Fibroblast of upper back skin (primary cell): ENCODE results near the gene DNAJC5.
"Not testable (repeated sequence)": the region's sequence is repeated elsewhere in the genome, so short reads cannot be mapped to it uniquely, and the experiment has no call there.

Experiments used
- DNase-seq: peaks from one replicate; pipeline ENCODE4 v3.0.0-alpha.2; 2013

The DNAJC5 gene

GRCh38 chr20:63915471-63915870 lies 20.5 kb downstream of the DNAJC5 start:
- no peak for DNase-seq

GRCh38 chr20:63916371-63916939 lies 21.5 kb downstream of the DNAJC5 start:
- peak; percentile 19 for DNase-seq

DNA sequence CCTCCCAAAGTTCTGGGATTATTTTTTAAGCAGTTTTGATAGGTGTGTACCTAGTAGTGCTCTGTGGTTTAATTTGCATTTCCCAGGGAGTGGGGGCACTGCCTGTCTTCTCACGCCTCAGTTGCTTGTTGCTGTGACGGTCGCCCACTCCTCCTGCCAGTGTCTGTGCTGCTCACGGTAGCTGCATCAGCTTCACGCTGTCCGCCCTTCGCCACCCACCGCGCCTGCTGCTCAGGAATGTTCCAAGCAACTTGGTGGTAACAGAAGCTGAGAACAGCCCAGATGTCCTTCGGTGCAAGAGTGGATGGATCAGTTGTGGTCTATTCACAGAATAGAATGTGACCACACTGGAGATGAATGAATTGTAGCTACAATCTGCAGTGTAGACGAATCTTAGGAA lies 22.9 kb downstream of the DNAJC5 start:
- no peak for DNase-seq

DNA sequence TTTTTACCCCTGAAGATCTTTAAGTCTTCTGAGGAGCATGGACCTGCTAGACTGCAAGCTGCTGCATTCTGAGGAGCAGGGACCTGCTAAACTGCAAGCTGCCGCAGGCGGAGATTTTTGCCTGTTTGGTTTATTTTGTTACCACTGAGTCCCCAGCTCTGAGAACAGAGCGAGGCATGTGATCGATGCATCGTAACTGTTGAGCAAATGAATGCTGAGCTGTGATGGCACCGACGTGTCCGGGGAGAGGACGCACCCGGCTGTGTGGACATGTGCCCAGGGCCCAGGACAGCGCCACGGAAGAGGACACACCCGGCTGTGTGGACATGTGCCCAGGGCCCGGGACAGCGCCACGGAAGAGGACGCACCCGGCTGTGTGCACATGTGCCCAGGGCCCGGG lies 24.2 kb downstream of the DNAJC5 start:
- no peak for DNase-seq

- DNase-seq: no peak
Measured at GRCh38 chr20:63920226-63920625, 25.3 kb downstream of the DNAJC5 start.

DNA sequence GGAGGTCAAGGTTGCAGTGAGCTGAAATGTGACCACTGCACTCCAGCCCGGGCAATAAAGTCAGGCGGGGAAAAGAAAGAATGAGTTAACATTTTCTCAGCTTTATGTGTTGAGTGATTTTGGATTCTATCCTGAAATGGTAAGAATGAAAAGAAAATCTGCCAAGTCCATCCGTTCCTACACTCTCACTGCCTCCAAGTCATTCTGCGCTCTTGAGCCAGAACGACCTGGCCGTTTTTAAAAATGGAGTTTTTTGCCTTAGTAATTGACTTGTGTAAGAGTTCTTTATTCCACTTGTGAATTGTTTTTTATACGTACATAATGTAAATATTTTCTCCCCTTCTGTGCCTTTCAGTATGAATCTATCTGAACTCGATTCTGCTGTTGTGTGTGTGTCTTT lies 28.7 kb downstream of the DNAJC5 start:
- DNase-seq: no peak

DNA sequence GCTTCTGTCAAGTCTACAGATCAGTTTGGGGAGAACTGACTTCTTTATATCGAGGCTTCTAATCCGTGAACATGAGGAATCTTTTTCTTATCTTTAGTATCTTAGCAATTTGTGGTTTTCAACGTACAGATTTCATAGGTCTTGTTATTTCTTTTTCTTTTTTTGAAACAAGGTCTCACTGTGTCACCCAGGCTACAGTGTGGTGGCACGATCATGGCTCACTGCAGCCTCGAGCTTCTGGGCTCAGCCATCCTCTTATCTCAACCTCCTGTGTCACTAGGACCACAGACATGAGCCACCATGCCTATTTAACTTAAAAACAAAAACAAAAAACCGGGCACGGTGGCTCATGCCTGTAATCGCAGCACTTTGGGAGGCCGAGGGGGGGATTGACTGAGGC lies 29.3 kb downstream of the DNAJC5 start:
- no peak for DNase-seq

GRCh38 chr20:63926298-63926697 lies 31.4 kb downstream of the DNAJC5 start:
- no peak for DNase-seq

DNA sequence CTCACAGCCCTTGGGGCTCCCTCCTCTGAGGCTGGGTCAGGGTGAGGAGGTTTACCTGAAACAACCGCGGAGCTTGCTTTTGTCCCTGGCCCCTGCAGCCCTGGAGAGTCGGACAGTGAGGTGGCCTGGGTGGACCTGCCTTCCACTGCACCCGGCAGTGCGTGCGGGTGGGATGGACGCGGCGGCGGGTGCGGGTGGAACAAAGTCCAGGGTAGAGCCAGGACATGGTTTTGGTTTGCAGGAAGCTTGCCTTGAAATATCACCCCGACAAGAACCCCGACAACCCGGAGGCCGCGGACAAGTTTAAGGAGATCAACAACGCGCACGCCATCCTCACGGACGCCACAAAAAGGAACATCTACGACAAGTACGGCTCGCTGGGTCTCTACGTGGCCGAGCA lies 34.1 kb downstream of the DNAJC5 start:
- DNase-seq: no peak

GRCh38 chr20:63929473-63929883 lies 34.6 kb downstream of the DNAJC5 start:
- DNase-seq: not testable (repeated sequence)

DNA sequence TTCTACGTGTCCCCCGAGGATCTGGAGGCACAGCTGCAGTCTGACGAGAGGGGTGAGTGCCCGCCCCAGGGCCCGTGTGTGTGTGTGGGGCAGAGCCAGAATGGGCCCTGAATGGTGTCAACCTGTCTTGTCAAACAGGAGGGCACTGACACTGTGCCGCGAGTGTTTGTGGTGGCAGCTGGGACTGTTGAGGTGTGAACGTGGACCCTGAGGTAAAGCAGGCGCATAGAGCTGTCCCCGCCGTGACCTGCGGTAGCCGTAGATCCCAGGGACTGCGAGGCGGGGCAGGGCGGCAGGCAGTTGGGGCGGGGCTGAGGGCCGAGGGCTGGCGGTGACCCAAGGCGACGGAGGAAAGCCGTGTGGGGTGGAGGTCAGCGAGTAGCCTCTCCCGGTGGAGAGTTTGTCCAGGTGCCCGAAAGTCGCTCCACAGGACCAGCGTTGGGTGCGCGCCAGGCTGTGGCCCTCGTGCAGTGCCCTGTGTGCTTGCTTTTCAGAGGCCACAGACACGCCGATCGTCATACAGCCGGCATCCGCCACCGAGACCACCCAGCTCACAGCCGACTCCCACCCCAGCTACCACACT lies 36.1 kb downstream of the DNAJC5 start:
- DNase-seq: no peak

DNA sequence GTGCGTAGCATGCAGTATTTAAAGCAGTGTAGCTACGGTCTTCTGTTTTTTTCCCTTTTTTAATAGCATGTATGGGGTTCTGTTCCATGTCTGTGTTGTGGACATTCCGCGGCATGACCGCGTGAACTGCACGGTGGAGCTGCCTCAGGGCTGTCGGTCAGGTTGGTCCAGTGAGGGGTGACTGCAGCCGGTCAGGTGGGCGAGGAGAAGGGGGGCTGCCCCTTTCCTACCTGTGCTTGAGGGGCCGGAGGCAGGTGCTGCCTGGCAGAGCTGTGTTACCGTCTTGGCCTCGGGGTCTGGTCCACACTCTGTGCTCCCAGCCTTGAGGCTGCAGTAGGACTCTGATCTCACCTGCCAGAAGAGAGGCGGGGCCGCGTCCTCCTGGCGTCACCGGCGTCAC lies 36.8 kb downstream of the DNAJC5 start:
- no peak for DNase-seq

GRCh38 chr20:63932606-63933160 lies 37.8 kb downstream of the DNAJC5 start:
- no peak for DNase-seq

- DNase-seq: no peak
Measured at GRCh38 chr20:63933646-63934045, 38.7 kb downstream of the DNAJC5 start.

DNA sequence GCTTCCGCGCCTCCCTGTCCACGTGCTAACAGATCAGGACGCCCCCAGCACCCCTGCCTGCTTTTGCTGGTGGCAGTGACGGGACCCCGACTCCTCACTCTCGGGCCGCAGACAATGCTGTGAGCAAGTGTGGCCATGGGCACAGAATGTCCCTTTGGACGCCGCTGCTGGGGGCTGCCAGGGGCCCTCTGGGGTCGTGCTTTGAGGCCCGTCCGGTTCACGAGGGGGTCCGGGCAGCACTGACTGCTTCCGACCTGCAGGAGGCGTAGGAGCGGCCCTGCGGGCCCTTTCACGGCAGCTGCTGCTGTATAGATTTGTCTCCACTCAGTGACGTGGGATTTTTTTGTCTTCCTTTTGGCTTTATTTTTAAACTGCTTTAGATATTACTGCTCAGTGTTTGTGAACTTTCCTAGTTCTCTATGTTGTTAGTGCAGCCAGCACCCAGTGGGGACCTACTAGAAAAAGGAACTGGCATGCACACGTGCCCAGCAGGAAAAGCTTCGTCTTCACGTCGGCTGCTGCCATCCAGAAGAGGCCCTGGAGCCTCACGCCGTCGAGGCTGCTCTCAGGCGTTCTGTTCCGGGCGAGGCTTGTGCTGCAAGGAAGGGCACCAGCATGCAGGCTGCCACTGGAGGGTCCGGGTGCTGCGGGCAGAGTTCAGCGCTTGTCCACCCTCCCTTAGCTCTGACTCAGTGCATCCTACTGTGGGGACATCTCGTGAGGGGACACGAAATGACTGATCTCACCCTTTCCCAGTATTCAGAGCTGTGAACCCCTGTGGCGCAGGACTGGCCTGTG lies 39.5 kb downstream of the DNAJC5 start:
- no peak for DNase-seq

DNA sequence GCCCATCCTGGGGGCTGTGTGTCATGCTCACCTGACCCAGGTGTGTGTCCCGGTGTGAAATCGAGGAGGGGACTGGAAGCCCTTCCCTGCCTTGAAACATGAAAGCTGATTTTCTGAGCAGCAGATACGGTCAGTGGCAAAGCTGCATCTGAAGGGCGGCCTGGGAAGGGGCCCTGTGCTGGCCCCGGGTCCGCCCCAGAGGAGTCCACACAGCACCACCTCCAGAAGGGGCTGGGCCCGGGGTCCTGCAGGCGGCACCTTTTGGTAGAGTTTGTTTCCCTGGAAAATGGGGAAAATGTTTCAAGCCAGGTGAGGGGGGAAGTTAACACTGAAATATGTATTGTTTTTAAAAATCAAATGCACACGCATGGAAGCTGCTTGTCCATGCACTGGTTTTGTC lies 40.5 kb downstream of the DNAJC5 start:
- no peak for DNase-seq

DNA sequence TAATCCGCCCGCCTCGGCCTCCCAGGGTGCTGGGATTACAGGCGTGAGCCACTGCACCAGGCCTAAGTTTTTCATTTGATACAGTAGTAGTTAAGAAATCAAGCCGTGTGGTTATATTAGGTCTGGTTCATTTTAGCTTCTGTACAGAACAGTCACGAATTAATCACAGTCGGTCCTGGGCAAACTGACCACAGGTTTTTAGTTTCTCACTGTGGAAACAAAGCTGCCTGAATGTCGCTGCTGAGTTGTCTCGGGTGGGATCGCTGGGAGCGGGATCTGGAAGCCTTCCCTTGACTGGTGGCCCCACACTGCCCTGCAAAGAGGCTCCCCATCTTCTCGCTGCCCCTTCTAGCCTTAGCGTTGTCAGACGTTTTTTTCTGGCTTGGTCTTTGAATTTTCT lies 42.7 kb downstream of the DNAJC5 start:
- DNase-seq: no peak

GRCh38 chr20:63939061-63939935 lies 44.4 kb downstream of the DNAJC5 start:
- DNase-seq: no peak

- no peak for DNase-seq
Measured at GRCh38 chr20:63940071-63940471, 45.1 kb downstream of the DNAJC5 start.

DNA sequence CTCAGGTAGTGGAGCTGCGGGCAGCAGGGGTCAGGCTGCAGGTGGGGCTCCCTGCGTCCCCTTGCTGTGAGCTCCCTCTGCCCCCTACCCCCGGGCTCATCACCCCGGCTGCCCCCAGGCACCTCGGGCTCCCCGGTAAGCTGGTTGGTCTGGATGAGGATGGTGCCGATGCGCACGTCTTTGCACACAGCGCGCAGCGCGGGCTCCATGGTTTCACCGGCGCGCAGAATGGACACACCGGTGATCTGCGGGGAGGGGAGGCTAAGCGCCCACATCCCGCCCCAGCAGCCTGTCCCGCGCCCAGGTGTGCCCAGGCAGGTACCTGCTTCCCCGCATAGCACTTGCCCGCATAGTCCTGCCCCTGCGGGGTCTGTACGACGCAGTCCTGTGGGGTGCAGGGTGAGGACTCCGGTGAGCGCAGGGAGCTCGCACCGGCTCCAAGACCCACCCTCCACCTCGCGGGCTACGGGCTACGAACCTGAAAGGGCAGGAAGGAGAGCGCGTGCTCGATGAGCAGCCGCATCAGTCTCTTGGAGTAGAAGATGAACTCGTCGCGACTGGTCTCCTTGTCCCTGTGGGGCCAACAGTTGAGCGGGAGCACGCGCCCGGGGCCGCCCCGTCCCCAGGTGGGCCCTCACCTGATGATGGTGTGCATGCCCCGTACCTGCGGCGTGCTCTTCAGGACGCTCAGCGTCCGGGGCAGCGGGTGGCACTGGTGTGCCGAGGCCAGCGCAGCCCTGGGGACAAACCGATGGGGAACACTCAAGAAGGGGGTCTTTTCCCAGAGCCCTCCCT lies 45.7 kb downstream of the DNAJC5 start:
- no peak for DNase-seq

GRCh38 chr20:63941282-63942081 lies 46.6 kb downstream of the DNAJC5 start:
- DNase-seq: no peak
